ENCODE results near the gene NR1I3. TPM values are rescaled to one million over a fixed set of nuclear protein-coding genes. Genes with fewer than 3 reads are reported as not detected.
A peak's percentile ranks its signal among the peaks of the same experiment; 100 is the strongest.

NR1I3 gene
- total and polyA plus RNA-seq, 2 of the 13 experiments (the other 11 are each of a cell fraction or from before 2014, with no cell fraction given), result 0.62 to 0.95 TPM

GRCh38 chr1:161238039-161238473, at the start of gene NR1I3 (continued):
- TF ChIP-seq ZNF512B (CRISPR knock-in tag; IDR thresholded peaks at IDR 0.05; ENCODE audit: borderline replicate concordance) (peak; percentile 73; the same call in 1 of the 2 replicates), CEBPB (IDR thresholded peaks at IDR 0.05; ENCODE audit: borderline replicate concordance, low read depth, low read length) (no peak), ZFP90 (CRISPR knock-in tag; IDR thresholded peaks at IDR 0.05; ENCODE audit: borderline replicate concordance) (no peak), SATB2 (CRISPR knock-in tag; IDR thresholded peaks at IDR 0.05) (no peak), SP140L (CRISPR knock-in tag; IDR thresholded peaks at IDR 0.05; ENCODE audit: borderline replicate concordance) (no peak), ZNF20 (CRISPR knock-in tag; IDR thresholded peaks at IDR 0.05) (no peak), ZNF329 (CRISPR knock-in tag; IDR thresholded peaks at IDR 0.05; ENCODE audit: low read depth) (no peak), CENPBD1 (CRISPR knock-in tag; IDR thresholded peaks at IDR 0.05; ENCODE audit: borderline replicate concordance, low read depth) (no peak), ZNF484 (CRISPR knock-in tag; IDR thresholded peaks at IDR 0.05; ENCODE audit: borderline replicate concordance, low read depth) (no peak), ZNF138 (CRISPR knock-in tag; IDR thresholded peaks at IDR 0.05; ENCODE audit: low read depth) (no peak), NR2F1 (CRISPR knock-in tag; IDR thresholded peaks at IDR 0.05) (peak in 1 of 2 experiments; percentile 83; a peak in 2 of 4 replicates), BATF2 (CRISPR knock-in tag; IDR thresholded peaks at IDR 0.05) (no peak), ZNF879 (CRISPR knock-in tag; IDR thresholded peaks at IDR 0.05) (no peak), ZNF501 (CRISPR knock-in tag; IDR thresholded peaks at IDR 0.05) (0 out of 2 replicates have a peak, but pooled peaks have one; percentile 21), ZNF572 (CRISPR knock-in tag; IDR thresholded peaks at IDR 0.05) (no peak), KMT2B (CRISPR knock-in tag; IDR thresholded peaks at IDR 0.05) (no peak), ZNF10 (CRISPR knock-in tag; IDR thresholded peaks at IDR 0.05; ENCODE audit: borderline replicate concordance, low read depth) (no peak), SNAPC4 (CRISPR knock-in tag; IDR thresholded peaks at IDR 0.05) (no peak), CHD2 (IDR thresholded peaks at IDR 0.05; ENCODE audit: low read depth, low read length) (no peak)
